Spleen (tissue), 7 donors: ENCODE data around the gene CNIH2.

Experiments used
- CTCF ChIP-seq, 11 experiments: fragments of 200-600 bp in 7 of 11; fragments of 450-650 bp in 4 of 11; sonication (generic) in 4 of 11; IDR thresholded peaks in 8 of 11; conservative IDR thresholded peaks in 3 of 11; 1 replicate in 7 of 11; 2 replicates in 4 of 11; pipeline versions ENCODE4 v1.4.0 to v1.8.0; 2016 to 2021; ENCODE audit warnings: antibody characterized with exemption in 11 of 11, inconsistent platforms in 4 of 11, mild to moderate bottlenecking in 1 of 11
- POLR2A ChIP-seq, 3 donors: fragments of 450-650 bp; IDR thresholded peaks; one replicate each; pipeline ENCODE4 v1.5.1; 2017; ENCODE audit warnings: antibody characterized with exemption in 3 of 3, mild to moderate bottlenecking in 1 of 3
- donor health status: DM: no; HTN: no; CAD: no; lungs with moderate emphysema.
- donor health status: DM: no; HTN: no; CAD: no.
- donor health status: DM: no; HTN: no; CAD: no.

GRCh38 chr11:66328031-66328301 is 50.0 kb downstream of the CNIH2 start:
- TF ChIP-seq POLR2A (IDR thresholded peaks at IDR 0.05) (no peak), CTCF (IDR thresholded peaks at IDR 0.05 in 8 of 11, conservative IDR thresholded peaks at IDR 0.05 in 3 of 11) (no peak)
